ENCODE results near the gene EEPD1. TPM values are rescaled to one million over a fixed set of nuclear protein-coding genes. Genes with fewer than 3 reads are reported as not detected.

Gene EEPD1
- polyA plus RNA-seq, 1 of the 3 experiments (the other 2 are of a cell fraction): 5.0 TPM

- no peaks in the 10 kb centered on the region for H3F3A ChIP-seq (replicated peaks; ENCODE audit: insufficient read depth)
- CTCF ChIA-PET: no interaction called here
- no peak overlapping the region for H3K4me3 ChIP-seq (ENCODE audit: low read depth in 2 of 2, low read length in 1 of 2)
- no peak for DNase-seq
- H3K79me2 ChIP-seq (ENCODE audit: insufficient read depth): no peaks in the 10 kb centered on the region
- no peak overlapping the region for H2AFZ ChIP-seq (ENCODE audit: low read depth)
- no peaks in the 10 kb centered on the region for H4K20me1 ChIP-seq (ENCODE audit: insufficient read depth)
- H3K4me1 ChIP-seq (ENCODE audit: control insufficient read depth in 1 of 2, insufficient read depth in 2 of 2, low read depth in 1 of 2, low read length in 1 of 2): peaks cover 0 to 24% of the 10 kb centered on the region in 2 experiments; a peak in 2 of 4 replicates
- H3K9me3 ChIP-seq: no peaks in the 10 kb centered on the region
- no peak overlapping the region for H3K27ac ChIP-seq (ENCODE audit: low read depth in 2 of 2, low read length in 1 of 2)
- POLR2A ChIA-PET: no interaction called here
- H3K9me2 ChIP-seq: no peaks in the 10 kb centered on the region
- no peaks in the 10 kb centered on the region for H3K36me3 ChIP-seq (replicated peaks in 1 of 2; ENCODE audit: control insufficient read depth in 1 of 2, insufficient read depth in 2 of 2, low read length in 1 of 2)
- H3K4me2 ChIP-seq: no peak overlapping the region
- 76% methylated on average over 5 of the region's 5 CpGs for WGBS (ENCODE audit: low lambda C conversion rate)
- no peak for TF ChIP-seq NFIC (IDR thresholded peaks at IDR 0.05; ENCODE audit: borderline replicate concordance)
- no peaks in the 10 kb centered on the region for H3K27me3 ChIP-seq (ENCODE audit: insufficient read depth)
- H3K9ac ChIP-seq: no peak overlapping the region
Observed at GRCh38 chr7:36227223-36227622, 74.2 kb downstream of the EEPD1 start.

- WGBS (ENCODE audit: low lambda C conversion rate): 86% methylated on average over 4 of the region's 4 CpGs
- no peaks in the 10 kb centered on the region for H3K79me2 ChIP-seq (ENCODE audit: insufficient read depth)
- no peak overlapping the region for H3K27ac ChIP-seq (ENCODE audit: low read depth in 2 of 2, low read length in 1 of 2)
- no peak overlapping the region for H2AFZ ChIP-seq (ENCODE audit: low read depth)
- H3K36me3 ChIP-seq (replicated peaks in 1 of 2; ENCODE audit: control insufficient read depth in 1 of 2, insufficient read depth in 2 of 2, low read length in 1 of 2): no peaks in the 10 kb centered on the region
- no peak for DNase-seq
- H3K4me3 ChIP-seq (ENCODE audit: low read depth in 2 of 2, low read length in 1 of 2): no peak overlapping the region
- POLR2A ChIA-PET: no interaction called here
- no peak overlapping the region for H3K9ac ChIP-seq
- no peaks in the 10 kb centered on the region for H3K9me3 ChIP-seq
- no peaks in the 10 kb centered on the region for H3K27me3 ChIP-seq (ENCODE audit: insufficient read depth)
- H3K4me1 ChIP-seq (ENCODE audit: control insufficient read depth in 1 of 2, insufficient read depth in 2 of 2, low read depth in 1 of 2, low read length in 1 of 2): peaks cover 0 to 23% of the 10 kb centered on the region in 2 experiments; a peak in 2 of 4 replicates
- H3K4me2 ChIP-seq: no peak overlapping the region
- H3F3A ChIP-seq (replicated peaks; ENCODE audit: insufficient read depth): no peaks in the 10 kb centered on the region
- H3K9me2 ChIP-seq: no peaks in the 10 kb centered on the region
- H4K20me1 ChIP-seq (ENCODE audit: insufficient read depth): no peaks in the 10 kb centered on the region
- CTCF ChIA-PET: no interaction called here
- TF ChIP-seq EP300 (IDR thresholded peaks at IDR 0.05; ENCODE audit: borderline replicate concordance in 1 of 2, low read depth in 1 of 2, low read length in 1 of 2): no peak
- TF ChIP-seq REST (IDR thresholded peaks at IDR 0.05; ENCODE audit: low read depth, low read length): no peak
- TF ChIP-seq RAD21 (IDR thresholded peaks at IDR 0.05; ENCODE audit: low read length): no peak
- no peak for TF ChIP-seq NRF1 (IDR thresholded peaks at IDR 0.05; ENCODE audit: low read depth, low read length)
- TF ChIP-seq MEF2A (IDR thresholded peaks at IDR 0.05; ENCODE audit: borderline replicate concordance, low read depth): no peak
- TF ChIP-seq CTCF (IDR thresholded peaks at IDR 0.05): no peak
- no peak for TF ChIP-seq RXRA (IDR thresholded peaks at IDR 0.05; ENCODE audit: borderline replicate concordance, low read depth)
- no peak for TF ChIP-seq POLR2AphosphoS5 (IDR thresholded peaks at IDR 0.05; ENCODE audit: low read depth, low read length)
- no peak for TF ChIP-seq TEAD4 (IDR thresholded peaks at IDR 0.05; ENCODE audit: borderline replicate concordance, insufficient read depth)
- TF ChIP-seq USF1 (IDR thresholded peaks at IDR 0.05; ENCODE audit: borderline replicate concordance, low read depth): no peak
- TF ChIP-seq ZBTB33 (IDR thresholded peaks at IDR 0.05; ENCODE audit: borderline replicate concordance, low read depth): no peak
- no peak for TF ChIP-seq CHD2 (IDR thresholded peaks at IDR 0.05; ENCODE audit: low read length, partially characterized antibody)
- no peak for TF ChIP-seq TAF1 (IDR thresholded peaks at IDR 0.05; ENCODE audit: borderline replicate concordance, low read depth, low read length)
- no peak for TF ChIP-seq SMC3 (IDR thresholded peaks at IDR 0.05; ENCODE audit: low read depth, low read length)
- TF ChIP-seq EZH2phosphoT487 (IDR thresholded peaks at IDR 0.05; ENCODE audit: borderline replicate concordance, low read depth): no peak
- TF ChIP-seq FOXJ3 (CRISPR knock-in tag; IDR thresholded peaks at IDR 0.05): no peak
- TF ChIP-seq PBX3 (IDR thresholded peaks at IDR 0.05): no peak
Observed at GRCh38 chr7:36228039-36228438, 75.0 kb downstream of the EEPD1 start.

All from SK-N-SH (cell line).